Stimulated activated CD8-positive, alpha-beta memory T cell treated with anti-CD3 and anti-CD28 coated beads, Interleukin-12 subunit alpha, Interleukin-12 subunit beta, amount 100 ng/mL, for 4 hours (primary cell): ENCODE measurements around the gene CADPS2.

ENCODE experiments used
- DNase-seq: peaks from one replicate; pipeline ENCODE4 v3.0.0-alpha.2; 2020; ENCODE audit warnings: low read depth

CADPS2 gene

GRCh38 chr7:122442929-122443328 lies 443.3 kb downstream of the CADPS2 start:
- DNase-seq, result no peak

GRCh38 chr7:122438492-122438891 lies 447.8 kb downstream of the CADPS2 start:
- no peak for DNase-seq

- no peak for DNase-seq
Observed at GRCh38 chr7:122438006-122438405, 448.3 kb downstream of the CADPS2 start.

- DNase-seq, result no peak
Observed at GRCh38 chr7:122433765-122434164, 452.5 kb downstream of the CADPS2 start.

- DNase-seq, result no peak
Observed at GRCh38 chr7:122430710-122431109, 455.6 kb downstream of the CADPS2 start.

GRCh38 chr7:122429926-122430325 lies 456.3 kb downstream of the CADPS2 start:
- no peak for DNase-seq

GRCh38 chr7:122425731-122426130 lies 460.5 kb downstream of the CADPS2 start:
- no peak for DNase-seq

- no peak for DNase-seq
Observed at GRCh38 chr7:122423591-122423990, 462.7 kb downstream of the CADPS2 start.

GRCh38 chr7:122416336-122416735 lies 469.9 kb downstream of the CADPS2 start:
- DNase-seq, result no peak

- DNase-seq, result no peak
Observed at GRCh38 chr7:122415510-122415909, 470.8 kb downstream of the CADPS2 start.

- DNase-seq, result no peak
Observed at GRCh38 chr7:122413339-122413738, 472.9 kb downstream of the CADPS2 start.

- no peak for DNase-seq
Observed at GRCh38 chr7:122412883-122413282, 473.4 kb downstream of the CADPS2 start.

GRCh38 chr7:122412441-122412840 lies 473.8 kb downstream of the CADPS2 start:
- no peak for DNase-seq

GRCh38 chr7:122407195-122407594 lies 479.1 kb downstream of the CADPS2 start:
- DNase-seq, result no peak

GRCh38 chr7:122403113-122403512 lies 483.1 kb downstream of the CADPS2 start:
- no peak for DNase-seq

GRCh38 chr7:122402235-122402634 lies 484.0 kb downstream of the CADPS2 start:
- DNase-seq, result no peak

GRCh38 chr7:122397381-122397780 lies 488.9 kb downstream of the CADPS2 start:
- no peak for DNase-seq

GRCh38 chr7:122394512-122394911 lies 491.7 kb downstream of the CADPS2 start:
- DNase-seq, result no peak

GRCh38 chr7:122384528-122384927 lies 501.7 kb downstream of the CADPS2 start:
- DNase-seq, result no peak

- no peak for DNase-seq
Observed at GRCh38 chr7:122383934-122384333, 502.3 kb downstream of the CADPS2 start.

GRCh38 chr7:122380992-122381391 lies 505.3 kb downstream of the CADPS2 start:
- DNase-seq, result no peak

GRCh38 chr7:122379491-122379890 lies 506.8 kb downstream of the CADPS2 start:
- DNase-seq, result no peak

- DNase-seq, result no peak
Observed at GRCh38 chr7:122369756-122370155, 516.5 kb downstream of the CADPS2 start.

GRCh38 chr7:122364761-122365280 lies 521.4 kb downstream of the CADPS2 start:
- DNase-seq, result no peak

- DNase-seq, result no peak
Observed at GRCh38 chr7:122363144-122363543, 523.1 kb downstream of the CADPS2 start.
